NCI-H1694 (cell line): ENCODE measurements around the gene MYO1G.

Experiments
- DNase-seq: peaks from one replicate; lab custom pipeline; 2025; lab: John Stamatoyannopoulos, UW

Gene MYO1G

GRCh38 chr7:44966731-44967538 is 11.9 kb downstream of the MYO1G start:
- no peak for DNase-seq

- DNase-seq: no peak
These were observed 12.7 kb downstream of the MYO1G start for GRCh38 chr7:44965937-44966730.

GRCh38 chr7:44965441-44965903 is 13.3 kb downstream of the MYO1G start:
- no peak for DNase-seq

- no peak for DNase-seq
These were observed 13.9 kb downstream of the MYO1G start for GRCh38 chr7:44964831-44965440.

- no peak for DNase-seq
These were observed 14.4 kb downstream of the MYO1G start for GRCh38 chr7:44964384-44964830.

GRCh38 chr7:44963364-44964290 is 15.2 kb downstream of the MYO1G start:
- DNase-seq: no peak

GRCh38 chr7:44962483-44963251 is 16.1 kb downstream of the MYO1G start:
- DNase-seq: no peak

GRCh38 chr7:44961844-44962482 is 16.9 kb downstream of the MYO1G start:
- DNase-seq: no peak

GRCh38 chr7:44960011-44960580 is 18.7 kb downstream of the MYO1G start:
- no peak for DNase-seq

GRCh38 chr7:44959433-44959951 is 19.3 kb downstream of the MYO1G start:
- DNase-seq: no peak

- no peak for DNase-seq
These were observed 20.0 kb downstream of the MYO1G start for GRCh38 chr7:44958645-44959344.

GRCh38 chr7:44956157-44956766 is 22.6 kb downstream of the MYO1G start:
- DNase-seq: no peak

- DNase-seq: no peak
These were observed 23.1 kb downstream of the MYO1G start for GRCh38 chr7:44955733-44956132.

- DNase-seq: no peak
These were observed 25.7 kb downstream of the MYO1G start for GRCh38 chr7:44953156-44953555.

GRCh38 chr7:44949303-44949702 is 29.5 kb downstream of the MYO1G start:
- no peak for DNase-seq

- no peak for DNase-seq
These were observed 33.3 kb downstream of the MYO1G start for GRCh38 chr7:44945479-44945878.

GRCh38 chr7:44944821-44945220 is 34.0 kb downstream of the MYO1G start:
- DNase-seq: no peak

- DNase-seq: no peak
These were observed 35.2 kb downstream of the MYO1G start for GRCh38 chr7:44943631-44944030.

- no peak for DNase-seq
These were observed 41.4 kb downstream of the MYO1G start for GRCh38 chr7:44937426-44937825.
